ENCODE measurements around the gene IGSF9. TPM values are rescaled to one million over a fixed set of nuclear protein-coding genes. Genes with fewer than 3 reads are reported as not detected.

Gene IGSF9
- total and polyA plus RNA-seq, 10 of the 15 experiments (the other 5 are each of a cell fraction or from before 2014, with no cell fraction given): 0.04 to 0.07 TPM; not detected in 8

GRCh38 chr1:159896546-159896930, 48.9 kb downstream of the IGSF9 start (continued):
- TF ChIP-seq BCLAF1 (IDR thresholded peaks at IDR 0.05): no peak

GRCh38 chr1:159895836-159896545, 49.4 kb downstream of the IGSF9 start:
- no peak overlapping the region for H3K4me2 ChIP-seq (ENCODE audit: control insufficient read depth, insufficient read depth)
- POLR2A ChIA-PET: interaction anchor here (1.0 kb wide), 1 partner anchor 26 kb away, joined by 4 read pairs; no protein-coding TSS in a partner anchor
- in situ Hi-C loops (cut with MboI): no loop called here
- no peak for TF ChIP-seq IRF5 (IDR thresholded peaks at IDR 0.05; ENCODE audit: borderline replicate concordance)
- TF ChIP-seq RELB (IDR thresholded peaks at IDR 0.05; ENCODE audit: low read depth): no peak
- no peak for TF ChIP-seq PRDM15 (CRISPR knock-in tag; IDR thresholded peaks at IDR 0.05)
- no peak for TF ChIP-seq SMC3 (IDR thresholded peaks at IDR 0.05; ENCODE audit: borderline replicate concordance, low read length)
- no peak for TF ChIP-seq PBX3 (IDR thresholded peaks at IDR 0.05; ENCODE audit: insufficient replicate concordance, low read depth, low read length)
- no peak for TF ChIP-seq ZSCAN29 (IDR thresholded peaks at IDR 0.05)

More at GRCh38 chr1:159895836-159896545, 49.4 kb downstream of the IGSF9 start:
- 49% methylated on average over 6 of the region's 6 CpGs for WGBS (ENCODE audit: insufficient coverage, insufficient replicate concordance, low lambda C conversion rate, missing lambda C conversion rate)
- SMC1A ChIA-PET (ENCODE audit: uncharacterized antibody, unreplicated experiment): interaction anchor here (0.9 to 12.2 kb wide), 7 partner anchors 27 to 112 kb away, joined by 3 to 289 read pairs (median 4); partner anchors contain the start of genes FCRL6 and TAGLN2
- Histone ChIP-seq H3K4me1 (ENCODE audit: control insufficient read depth, insufficient read depth, low read length) (no peaks in the 10 kb centered on the region), H3K27me3 (replicated peaks in 1 of 2; ENCODE audit: control insufficient read depth in 2 of 2, insufficient read depth in 2 of 2, low read length in 1 of 2) (0 out of 4 replicates have a peak, but pooled peaks cover 0 to 2% of the 10 kb centered on the region in 2 experiments), H4K20me1 (ENCODE audit: control insufficient read depth, insufficient read depth) (no peaks in the 10 kb centered on the region), H3K79me2 (ENCODE audit: control insufficient read depth, insufficient read depth, low read length) (no peaks in the 10 kb centered on the region), H3K4me3 (no peak overlapping the region), H3K27ac (ENCODE audit: control insufficient read depth, insufficient read depth) (no peak overlapping the region), H3K9me3 (replicated peaks; ENCODE audit: control insufficient read depth, insufficient read depth, low read length) (no peaks in the 10 kb centered on the region), H2AFZ (ENCODE audit: control insufficient read depth, low read depth, low read length) (no peak overlapping the region), H3K9ac (ENCODE audit: control insufficient read depth, insufficient read depth, low read length) (no peak overlapping the region), H3K36me3 (ENCODE audit: control insufficient read depth in 2 of 2, insufficient read depth in 2 of 2, low read length in 1 of 2) (no peaks in the 10 kb centered on the region)
- no TSS peak for BruUV-seq (replicated peaks)
- RAD21 ChIA-PET (ENCODE audit: unreplicated experiment): interaction anchor here (4.2 to 7.6 kb wide), 2 partner anchors 98 to 112 kb away, joined by 88 to 153 read pairs; no protein-coding TSS in a partner anchor
- intact Hi-C loops (cut with micrococcal nuclease; ENCODE audit: unreplicated experiment): no loop called here
- no peak for ATAC-seq
- FAIRE-seq: no peak
- CTCF ChIA-PET: interaction anchor here (0.9 to 14.8 kb wide), 5 partner anchors 42 to 682 kb away, joined by 3 to 476 read pairs (median 5); partner anchors contain the start of gene FCRL6
- no peak for DNase-seq (ENCODE audit: low read depth, low spot score)
